ENCODE measurements around the gene SYNDIG1.

DNA sequence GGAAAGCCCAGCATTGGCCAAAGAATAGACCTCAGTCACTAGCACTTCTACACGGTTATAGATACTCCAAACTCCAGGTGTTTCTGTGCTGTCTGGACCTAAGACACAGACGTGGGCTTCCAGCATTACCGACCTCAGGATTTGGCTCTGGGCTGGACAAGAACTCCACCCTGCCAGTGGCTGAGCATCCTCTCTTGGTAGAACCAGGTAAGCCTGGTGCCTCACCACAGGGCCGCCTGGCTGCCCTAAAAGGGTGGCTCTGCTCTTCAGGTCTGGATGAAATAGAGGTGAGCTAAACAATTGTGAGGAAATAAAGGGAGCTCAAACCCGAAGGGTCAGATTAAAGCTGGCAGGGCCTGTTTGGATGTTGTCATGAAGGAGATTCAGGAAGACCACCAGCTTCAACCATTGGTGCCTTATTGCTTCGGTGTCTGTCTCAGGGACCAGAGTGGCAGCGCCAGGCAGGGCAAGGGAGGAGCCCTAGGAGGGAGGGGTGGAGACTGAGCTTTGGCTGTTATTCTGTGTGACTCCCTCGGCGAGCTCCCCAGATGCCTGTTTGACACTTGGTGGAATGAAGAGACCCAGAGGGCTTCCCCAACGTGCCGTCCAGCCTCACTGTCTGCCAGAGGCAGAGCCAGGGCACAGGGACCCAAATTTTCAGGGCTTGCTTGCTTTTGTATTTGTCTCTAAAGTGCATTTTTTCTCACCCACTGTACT, 8.6 kb downstream of the SYNDIG1 start:
- TF ChIP-seq EZH2 (IDR thresholded peaks at IDR 0.05): no peak
- no peak for TF ChIP-seq POLR2AphosphoS5 (IDR thresholded peaks at IDR 0.05; ENCODE audit: borderline replicate concordance, low read depth, low read length)
